Spleen (tissue), 11 donors: ENCODE results near the gene NBEA. TPM values are rescaled to one million over a fixed set of nuclear protein-coding genes. Genes with fewer than 3 reads are reported as not detected.

Experiments
- DNase-seq: peaks from one replicate; pipeline ENCODE4 v3.0.0-alpha.2; 2020
- H3K27ac ChIP-seq, 8 donors: fragments of 200-600 bp; sonication (generic) in 7 of 8; 1 replicate in 4 of 8; 2 replicates in 4 of 8; pipeline versions ENCODE4 v1.5.0 to v1.8.0; 2016 to 2021; ENCODE audit warnings: inconsistent platforms in 4 of 8, mild to moderate bottlenecking in 4 of 8, moderate library complexity in 1 of 8
- H3K27me3 ChIP-seq, 7 donors: fragments of 200-600 bp; sonication (generic) in 6 of 7; replicated peaks in 1 of 7; 1 replicate in 4 of 7; 2 replicates in 3 of 7; pipeline versions ENCODE4 v1.5.0 to v1.8.0; 2016 to 2021; ENCODE audit warnings: inconsistent platforms in 3 of 7, mild to moderate bottlenecking in 1 of 7
- H3K36me3 ChIP-seq, 6 donors: fragments of 200-600 bp; sonication (generic) in 5 of 6; 1 replicate in 4 of 6; 2 replicates in 2 of 6; pipeline versions ENCODE4 v1.5.0 to v1.8.0; 2016 to 2021; ENCODE audit warnings: inconsistent platforms in 2 of 6
- H3K4me1 ChIP-seq, 6 donors: fragments of 200-600 bp; sonication (generic) in 5 of 6; 1 replicate in 3 of 6; 2 replicates in 3 of 6; pipeline versions ENCODE4 v1.5.0 to v1.8.0; 2016 to 2021; ENCODE audit warnings: inconsistent platforms in 3 of 6
- H3K4me3 ChIP-seq, 8 donors: fragments of 200-600 bp; sonication (generic) in 7 of 8; 1 replicate in 4 of 8; 2 replicates in 4 of 8; pipeline versions ENCODE4 v1.5.0 to v1.8.0; 2016 to 2021; ENCODE audit warnings: inconsistent platforms in 4 of 8, mild to moderate bottlenecking in 4 of 8, moderate library complexity in 2 of 8
- H3K9me3 ChIP-seq, 8 donors: fragments of 200-600 bp; sonication (generic) in 7 of 8; 1 replicate in 4 of 8; 2 replicates in 4 of 8; pipeline versions ENCODE4 v1.5.0 to v1.8.0; 2016 to 2021; ENCODE audit warnings: inconsistent platforms in 4 of 8
- POLR2A ChIP-seq, 3 donors: fragments of 450-650 bp; IDR thresholded peaks; one replicate each; pipeline ENCODE4 v1.5.1; 2017; ENCODE audit warnings: antibody characterized with exemption in 3 of 3, mild to moderate bottlenecking in 1 of 3
- POLR2AphosphoS5 ChIP-seq, 3 donors: sonication (generic); formaldehyde crosslinking; IDR thresholded peaks; one replicate each; pipeline ENCODE4 v1.5.1; 2017; ENCODE audit warnings: antibody characterized with exemption in 3 of 3
- WGBS, 5 donors: extraction: QIAGEN DNeasy Blood & Tissue Kit in 3 of 5; methylation state at CpG; one replicate each; pipeline versions ENCODE4 v1.1.5 to v1.1.7; 2013 to 2018; 5-methylcytosine and 5-hydroxymethylcytosine counted together
- intact Hi-C: fragments of 100-400 bp; cut with DNase I; formaldehyde crosslinking; loops from one replicate; pipeline ENCODE4 v1.15.0; 2023; ENCODE audit warnings: low total_unique reads
- polyA plus RNA-seq, 3 donors: library from polyadenylated mRNA; stranded (reverse); fragments of 200-250 nt; gene quantifications; one replicate each; pipeline ENCODE4 v1.2.1, GENCODE V29; 2013
- total RNA-seq, 7 donors: library from RNA; depleted of rRNA in 3 of 7; stranded (reverse); fragments of >200 nt in 3 of 7; fragmentation: NEBNext Ultra II Directional in 4 of 7; extraction: Animal tissue kit (Norgen Biotek cat#: 25700) in 4 of 7; gene quantifications; one replicate each; pipeline versions ENCODE4 v1.1.0 to v1.2.1, GENCODE V29; 2016 to 2021
- TF ChIP-seq, protein P1 (sequence below), 11 experiments: fragments of 200-600 bp in 7 of 11; fragments of 450-650 bp in 4 of 11; sonication (generic) in 4 of 11; IDR thresholded peaks in 8 of 11; conservative IDR thresholded peaks in 3 of 11; 1 replicate in 7 of 11; 2 replicates in 4 of 11; pipeline versions ENCODE4 v1.4.0 to v1.8.0; 2016 to 2021; ENCODE audit warnings: antibody characterized with exemption in 11 of 11, inconsistent platforms in 4 of 11, mild to moderate bottlenecking in 1 of 11
- donor health status: healthy with polysubstance abuse.
- donor health status: DM: no; HTN: no; CAD: no; lungs with moderate emphysema.
- donor health status: DM: no; HTN: no; CAD: no.
- donor health status: Bipolar disorder and iron deficiency.
- donor health status: healthy.
- donor health status: DM: no; HTN: no; CAD: no.
- donor health status: DM: yes; HTN: yes; CAD: no.

The NBEA gene
- total and polyA plus RNA-seq, 10 donors = 1.8 to 27.7 (median 12.9) TPM

DNA sequence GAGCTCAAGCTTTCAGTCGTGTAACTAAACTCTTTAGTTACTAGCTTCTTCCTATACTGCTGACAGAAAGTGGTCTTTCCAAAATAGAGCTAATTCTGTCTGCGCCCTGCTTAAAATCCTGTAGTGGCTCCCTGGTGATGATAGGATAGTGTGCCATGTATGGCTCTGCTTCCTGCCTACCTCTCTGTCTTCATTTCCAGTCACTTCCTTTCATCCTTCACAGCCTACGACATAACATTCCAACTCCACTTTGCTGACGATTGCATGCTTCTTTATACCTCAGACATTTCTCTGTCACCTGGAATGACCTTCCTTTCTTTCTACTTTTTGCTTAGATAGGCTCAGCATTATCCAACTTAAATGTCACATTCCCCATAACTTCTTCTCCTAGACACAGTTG, 343.6 kb downstream of the NBEA start:
- no peaks in the 10 kb centered on the region for H3K27me3 ChIP-seq
- DNase-seq = no peak
- no peaks in the 10 kb centered on the region for H3K36me3 ChIP-seq
- no peak overlapping the region for H3K27ac ChIP-seq
- 81 to 86% (median 82%) methylated on average over 4 of the region's 4 CpGs for WGBS, 5 donors
- no peaks in the 10 kb centered on the region for H3K4me1 ChIP-seq
- intact Hi-C loops = no loop called here
- no peak for TF ChIP-seq POLR2AphosphoS5 (IDR thresholded peaks at IDR 0.05)
- TF ChIP-seq, protein P1, sequence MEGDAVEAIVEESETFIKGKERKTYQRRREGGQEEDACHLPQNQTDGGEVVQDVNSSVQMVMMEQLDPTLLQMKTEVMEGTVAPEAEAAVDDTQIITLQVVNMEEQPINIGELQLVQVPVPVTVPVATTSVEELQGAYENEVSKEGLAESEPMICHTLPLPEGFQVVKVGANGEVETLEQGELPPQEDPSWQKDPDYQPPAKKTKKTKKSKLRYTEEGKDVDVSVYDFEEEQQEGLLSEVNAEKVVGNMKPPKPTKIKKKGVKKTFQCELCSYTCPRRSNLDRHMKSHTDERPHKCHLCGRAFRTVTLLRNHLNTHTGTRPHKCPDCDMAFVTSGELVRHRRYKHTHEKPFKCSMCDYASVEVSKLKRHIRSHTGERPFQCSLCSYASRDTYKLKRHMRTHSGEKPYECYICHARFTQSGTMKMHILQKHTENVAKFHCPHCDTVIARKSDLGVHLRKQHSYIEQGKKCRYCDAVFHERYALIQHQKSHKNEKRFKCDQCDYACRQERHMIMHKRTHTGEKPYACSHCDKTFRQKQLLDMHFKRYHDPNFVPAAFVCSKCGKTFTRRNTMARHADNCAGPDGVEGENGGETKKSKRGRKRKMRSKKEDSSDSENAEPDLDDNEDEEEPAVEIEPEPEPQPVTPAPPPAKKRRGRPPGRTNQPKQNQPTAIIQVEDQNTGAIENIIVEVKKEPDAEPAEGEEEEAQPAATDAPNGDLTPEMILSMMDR (IDR thresholded peaks at IDR 0.05 in 8 of 11, conservative IDR thresholded peaks at IDR 0.05 in 3 of 11) = no peak
- TF ChIP-seq POLR2A (IDR thresholded peaks at IDR 0.05) = no peak
- no peaks in the 10 kb centered on the region for H3K9me3 ChIP-seq
- no peak overlapping the region for H3K4me3 ChIP-seq

DNA sequence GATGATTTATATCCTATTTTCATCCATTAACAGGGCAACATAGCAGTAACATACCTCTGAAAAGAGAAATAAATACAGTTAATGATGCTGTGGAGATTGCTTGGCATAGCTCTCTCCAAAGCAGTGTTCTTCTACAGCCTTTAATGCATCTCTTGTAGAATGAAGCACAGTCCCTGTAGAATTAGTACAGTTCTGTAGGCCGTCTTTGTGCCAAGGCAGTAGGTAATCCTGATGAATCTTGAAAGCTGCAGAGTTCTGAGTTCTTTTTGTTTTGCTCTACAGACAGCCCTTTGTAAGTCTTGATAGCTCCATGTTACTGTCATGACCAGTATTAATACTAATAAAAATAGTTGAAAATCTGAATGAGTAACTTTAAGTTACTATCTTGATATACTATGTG, 350.3 kb downstream of the NBEA start:
- intact Hi-C loops = no loop called here
- WGBS, 5 donors = 35 to 98% (median 88%) methylated on average over 1 of the region's 1 CpG
- TF ChIP-seq POLR2A (IDR thresholded peaks at IDR 0.05) = no peak
- TF ChIP-seq, protein P1 (IDR thresholded peaks at IDR 0.05 in 8 of 11, conservative IDR thresholded peaks at IDR 0.05 in 3 of 11) = no peak
- no peak for TF ChIP-seq POLR2AphosphoS5 (IDR thresholded peaks at IDR 0.05)

GRCh38 chr13:35293579-35294226, 351.6 kb downstream of the NBEA start:
- no peak for DNase-seq
- Histone ChIP-seq H3K4me3 (no peak overlapping the region), H3K27ac (no peak overlapping the region), H3K9me3 (no peaks in the 10 kb centered on the region), H3K36me3 (no peaks in the 10 kb centered on the region), H3K4me1 (no peaks in the 10 kb centered on the region), H3K27me3 (no peaks in the 10 kb centered on the region)
- intact Hi-C loops = no loop called here
- TF ChIP-seq, protein P1 (IDR thresholded peaks at IDR 0.05 in 8 of 11, conservative IDR thresholded peaks at IDR 0.05 in 3 of 11) = no peak
- TF ChIP-seq POLR2A (IDR thresholded peaks at IDR 0.05) = no peak
- TF ChIP-seq POLR2AphosphoS5 (IDR thresholded peaks at IDR 0.05) = no peak

More for the DNA sequence above, 350.3 kb downstream of the NBEA start:
- Histone ChIP-seq H3K9me3 (no peaks in the 10 kb centered on the region), H3K27ac (no peak overlapping the region), H3K4me1 (no peaks in the 10 kb centered on the region), H3K27me3 (no peaks in the 10 kb centered on the region), H3K4me3 (no peak overlapping the region), H3K36me3 (no peaks in the 10 kb centered on the region)
- DNase-seq = no peak

GRCh38 chr13:35309706-35310105, 367.6 kb downstream of the NBEA start:
- Histone ChIP-seq H3K27ac (no peak overlapping the region), H3K4me1 (no peaks in the 10 kb centered on the region), H3K4me3 (no peak overlapping the region), H3K36me3 (peaks cover 0 to 7% (median 0%) of the 10 kb centered on the region in 6 donors), H3K27me3 (no peaks in the 10 kb centered on the region), H3K9me3 (no peaks in the 10 kb centered on the region)
- intact Hi-C loops = no loop called here
- TF ChIP-seq, protein P1 (IDR thresholded peaks at IDR 0.05 in 8 of 11, conservative IDR thresholded peaks at IDR 0.05 in 3 of 11) = no peak
- TF ChIP-seq POLR2AphosphoS5 (IDR thresholded peaks at IDR 0.05) (no peak), POLR2A (IDR thresholded peaks at IDR 0.05) (no peak)
- 87 to 91% (median 89%) methylated on average over 2 of the region's 2 CpGs for WGBS, 5 donors
- DNase-seq = no peak
